Retinal pigment epithelial cell (primary cell): Measurements from ENCODE around the gene CALHM6.

Experiments used
- DNase-seq: peaks from one replicate; pipeline ENCODE4 v3.0.0-alpha.2; 2010; ENCODE audit warnings: low read depth
- H3K4me3 ChIP-seq: 2 replicates; pipeline ENCODE4 v1.5.1; 2011; ENCODE audit warnings: mild to moderate bottlenecking, low read length, control low read depth, moderate library complexity
- TF ChIP-seq, protein P1 (sequence below): conservative IDR thresholded peaks from 2 replicates; pipeline ENCODE4 v1.5.1; 2011; ENCODE audit warnings: low read depth, low read length, control low read depth, inconsistent platforms

CALHM6 gene

DNA sequence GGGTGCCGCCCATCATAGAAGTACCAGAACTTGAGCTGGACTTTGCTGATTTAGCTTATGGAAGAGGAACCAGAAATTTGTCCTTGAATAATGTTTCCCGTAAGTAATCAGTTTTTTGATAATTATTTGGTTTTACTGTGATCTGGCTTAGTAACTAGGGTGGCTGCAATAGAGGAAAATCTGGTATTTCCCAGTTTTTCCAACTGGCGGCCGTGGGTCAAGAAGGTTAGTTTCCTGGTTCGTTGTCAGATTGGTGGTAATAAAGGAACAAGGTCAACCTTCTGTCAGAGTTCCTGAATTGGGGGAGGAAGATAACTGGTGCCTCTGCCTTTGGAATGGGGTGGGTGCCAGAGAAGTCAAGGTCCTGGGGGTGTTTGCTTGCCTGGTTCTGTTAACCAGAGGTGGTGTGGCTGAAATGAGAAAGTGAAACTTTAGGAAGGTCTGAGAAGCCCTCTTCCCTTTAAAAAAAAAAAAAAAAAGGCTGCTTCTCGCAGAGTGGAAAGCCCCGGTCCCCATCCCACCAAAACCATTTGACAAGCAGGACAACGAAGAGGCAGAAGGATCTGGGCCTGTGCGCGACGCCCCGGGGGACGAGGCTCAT is at the start of gene CALHM6:
TSS of gene CALHM6 (plus strand) at position 45 of the 601 bp plus-strand sequence. CDS start at position 600, 555 bp downstream.
- H3K4me3 ChIP-seq = peak within 1 kb of the TSS; percentile 31
- no peak for DNase-seq
- TF ChIP-seq, protein P1, sequence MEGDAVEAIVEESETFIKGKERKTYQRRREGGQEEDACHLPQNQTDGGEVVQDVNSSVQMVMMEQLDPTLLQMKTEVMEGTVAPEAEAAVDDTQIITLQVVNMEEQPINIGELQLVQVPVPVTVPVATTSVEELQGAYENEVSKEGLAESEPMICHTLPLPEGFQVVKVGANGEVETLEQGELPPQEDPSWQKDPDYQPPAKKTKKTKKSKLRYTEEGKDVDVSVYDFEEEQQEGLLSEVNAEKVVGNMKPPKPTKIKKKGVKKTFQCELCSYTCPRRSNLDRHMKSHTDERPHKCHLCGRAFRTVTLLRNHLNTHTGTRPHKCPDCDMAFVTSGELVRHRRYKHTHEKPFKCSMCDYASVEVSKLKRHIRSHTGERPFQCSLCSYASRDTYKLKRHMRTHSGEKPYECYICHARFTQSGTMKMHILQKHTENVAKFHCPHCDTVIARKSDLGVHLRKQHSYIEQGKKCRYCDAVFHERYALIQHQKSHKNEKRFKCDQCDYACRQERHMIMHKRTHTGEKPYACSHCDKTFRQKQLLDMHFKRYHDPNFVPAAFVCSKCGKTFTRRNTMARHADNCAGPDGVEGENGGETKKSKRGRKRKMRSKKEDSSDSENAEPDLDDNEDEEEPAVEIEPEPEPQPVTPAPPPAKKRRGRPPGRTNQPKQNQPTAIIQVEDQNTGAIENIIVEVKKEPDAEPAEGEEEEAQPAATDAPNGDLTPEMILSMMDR = no peak

DNA sequence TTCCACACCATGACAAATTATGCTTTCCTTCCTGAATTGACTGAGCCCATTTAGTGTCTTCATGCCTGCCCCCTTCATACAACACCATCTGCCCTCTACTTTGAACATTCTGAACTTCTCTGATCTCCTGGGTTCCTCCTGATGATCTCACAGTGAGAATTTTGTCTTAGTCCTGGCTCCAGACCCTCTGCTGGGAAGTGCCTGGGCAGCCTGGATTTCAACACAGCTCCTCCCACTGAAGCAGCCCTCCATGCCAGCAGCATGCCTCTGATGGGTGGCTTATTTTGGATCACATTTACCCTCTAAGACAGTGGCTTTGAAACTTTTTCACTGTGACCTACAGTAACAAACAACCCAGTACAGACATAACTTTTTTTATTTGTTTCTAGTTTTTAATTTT is 48.9 kb upstream of the CALHM6 start:
- TF ChIP-seq, protein P1 = no peak
- DNase-seq = no peak
- H3K4me3 ChIP-seq = no peak overlapping the region

GRCh38 chr6:116413357-116413756 is 47.8 kb upstream of the CALHM6 start:
- no peak for DNase-seq
- no peak overlapping the region for H3K4me3 ChIP-seq
- TF ChIP-seq, protein P1 = no peak

DNA sequence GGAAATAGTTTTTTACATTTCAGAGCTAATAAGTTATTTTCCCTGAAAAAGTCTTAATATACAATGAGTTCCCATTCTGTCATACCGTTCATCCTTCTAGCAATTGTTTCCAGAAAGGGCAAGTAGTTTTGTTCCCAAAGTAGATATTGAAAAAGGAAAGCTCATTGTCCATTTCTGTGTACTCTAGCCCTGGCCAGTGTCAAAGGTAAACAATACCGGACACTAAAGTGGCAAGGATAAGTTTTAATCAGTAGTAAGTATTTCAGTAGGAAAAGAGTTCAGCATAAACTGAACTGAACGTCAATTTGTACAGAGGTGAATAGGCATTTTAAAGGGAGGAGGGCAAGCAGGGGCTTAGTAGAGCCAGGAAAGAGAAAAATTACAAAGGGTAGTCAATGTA is 43.5 kb upstream of the CALHM6 start:
- DNase-seq = no peak
- TF ChIP-seq, protein P1 = no peak
- no peak overlapping the region for H3K4me3 ChIP-seq

DNA sequence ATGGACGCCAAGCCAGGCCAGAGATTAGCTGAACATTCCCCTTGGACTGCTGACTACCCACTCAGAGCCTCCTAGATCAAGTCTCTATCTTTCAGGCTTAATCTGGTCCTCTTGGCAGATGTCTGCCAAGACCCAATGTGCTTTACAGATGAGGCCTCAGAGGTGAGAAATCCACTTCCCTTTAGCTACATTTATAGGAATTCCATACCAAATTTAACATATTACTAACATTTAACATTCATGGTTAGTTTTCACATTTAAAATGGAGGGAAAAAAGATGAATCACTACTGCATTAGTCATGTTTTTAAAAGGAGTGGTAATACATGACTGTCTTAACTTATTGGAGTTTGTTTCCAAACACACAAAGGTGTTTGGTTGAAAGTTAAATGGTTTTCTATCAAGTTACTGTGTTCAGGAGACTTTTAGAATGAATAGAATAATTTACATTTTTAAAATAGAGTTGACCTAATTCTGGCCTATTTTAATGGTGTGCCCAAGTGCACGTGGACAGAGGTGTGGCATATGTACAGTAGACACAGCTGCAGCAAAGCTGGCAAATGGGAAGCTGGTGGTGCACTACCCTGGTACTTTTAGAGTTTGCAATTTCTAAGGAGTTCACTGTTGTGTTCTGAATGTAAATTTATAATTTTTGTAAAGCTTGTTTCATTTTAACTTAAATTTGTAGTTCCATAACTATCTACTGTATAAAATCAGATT is 41.9 kb upstream of the CALHM6 start:
- no peak overlapping the region for H3K4me3 ChIP-seq
- TF ChIP-seq, protein P1 = no peak
- DNase-seq = no peak

DNA sequence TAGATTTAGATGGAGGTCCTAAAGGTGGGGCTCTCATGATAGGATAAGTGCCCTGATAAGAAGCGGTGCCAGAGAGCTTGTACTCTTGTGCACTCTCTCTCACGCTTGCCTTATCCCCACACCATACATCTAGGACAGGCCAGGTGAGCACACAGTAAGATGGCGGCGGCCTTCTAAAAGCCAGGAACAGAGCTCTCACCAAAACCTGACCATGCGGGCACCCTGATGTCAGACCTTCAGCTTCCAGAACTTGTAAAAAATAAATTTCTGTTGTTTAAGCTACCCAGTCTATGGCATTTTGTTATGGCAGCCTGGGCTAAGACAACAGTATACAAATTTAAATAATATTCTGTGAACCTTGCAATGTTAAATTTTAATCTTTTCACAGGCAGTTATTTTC is 40.8 kb upstream of the CALHM6 start:
- H3K4me3 ChIP-seq = no peak overlapping the region
- DNase-seq = no peak
- TF ChIP-seq, protein P1 = no peak

DNA sequence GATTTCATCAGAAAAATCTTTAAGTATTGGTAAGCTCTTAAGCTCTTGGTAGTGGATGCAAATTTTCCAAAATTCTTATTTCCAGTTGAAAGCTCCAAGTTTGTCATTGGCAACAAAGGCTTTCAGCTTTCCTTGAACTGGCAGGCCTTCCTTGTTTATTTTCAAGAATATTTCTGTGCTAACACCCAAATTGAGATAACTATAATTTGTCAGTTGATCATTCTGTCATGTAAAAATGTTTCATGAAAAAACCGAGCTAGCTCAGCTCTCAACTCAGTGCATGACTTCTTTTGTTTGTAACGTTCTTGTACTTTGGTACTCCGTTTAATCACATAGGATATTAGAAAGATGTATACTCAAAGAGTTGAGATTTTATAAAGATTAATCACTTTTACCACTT is 38.9 kb upstream of the CALHM6 start:
- no peak for DNase-seq
- no peak overlapping the region for H3K4me3 ChIP-seq
- TF ChIP-seq, protein P1 = no peak
